Fibroblast of lung (primary cell): ENCODE data around the gene NEU2.

Experiments
- CTCF ChIP-seq, 2 donors: IDR thresholded peaks in 1 of 2; conservative IDR thresholded peaks in 1 of 2; 1 replicate in 1 of 2; 2 replicates in 1 of 2; pipeline ENCODE4 v1.5.1; 2011 to 2012; ENCODE audit warnings: low read length in 2 of 2, control low read depth in 1 of 2, inconsistent platforms in 1 of 2, low read depth in 1 of 2, mild to moderate bottlenecking in 1 of 2
- EZH2 ChIP-seq: IDR thresholded peaks from 2 replicates; pipeline ENCODE4 v1.5.1; 2012; ENCODE audit warnings: low read length, control low read depth, mild to moderate bottlenecking; ENCODE audit errors: missing control alignments

GRCh38 chr2:233058717-233059546 lies 26.5 kb downstream of the NEU2 start:
- no peak for TF ChIP-seq CTCF (conservative IDR thresholded peaks at IDR 0.05 in 1 of 2, IDR thresholded peaks at IDR 0.05 in 1 of 2; ENCODE audit: low read depth in 1 of 2, low read length in 2 of 2)
- no peak for TF ChIP-seq EZH2
